HTR-8/SVneo (cell line): ENCODE measurements around the gene CACNA1C.

Experiments
- DNase-seq: peaks from one replicate; pipeline ENCODE4 v3.0.0; 2011; ENCODE audit warnings: low spot score, mixed read lengths; ENCODE audit not compliant: insufficient read length
- FAIRE-seq: peaks from 2 replicates; lab custom pipeline; 2011; peaks lifted over from hg19 to GRCh38; lab: Jason Lieb, UNC

Gene CACNA1C

DNA sequence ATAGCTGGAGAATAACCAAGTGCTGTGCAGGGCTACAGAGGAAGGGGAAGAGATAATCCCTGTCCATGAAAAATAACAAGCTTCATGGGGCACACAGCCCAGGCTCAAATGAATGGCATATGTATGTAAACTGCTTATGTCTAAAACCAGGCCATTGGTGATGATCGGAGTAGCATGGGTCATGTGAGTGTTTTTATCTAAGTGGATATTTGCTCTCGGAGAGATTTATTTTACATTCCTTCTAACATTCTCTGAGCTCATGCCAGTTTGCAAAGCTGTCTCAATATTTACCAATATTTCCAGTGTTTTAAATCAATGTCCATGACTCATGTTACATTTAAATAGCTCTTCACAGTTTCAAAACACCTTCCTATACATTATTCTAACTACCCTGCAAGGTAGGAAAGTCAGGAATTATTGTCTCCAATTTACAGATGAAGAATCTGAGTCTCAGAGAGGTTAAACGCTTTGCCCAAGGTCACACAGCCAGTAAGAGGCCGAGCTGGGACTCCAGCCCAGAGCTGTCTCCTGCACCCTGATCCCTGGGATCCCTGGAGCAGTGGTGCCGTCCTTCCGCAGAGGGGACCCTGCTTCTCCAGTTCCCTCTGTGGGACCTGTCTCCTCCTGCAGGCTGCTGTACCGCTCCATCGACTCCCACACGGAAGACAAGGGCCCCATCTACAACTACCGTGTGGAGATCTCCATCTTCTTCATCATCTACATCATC lies 555.3 kb downstream of the CACNA1C start:
- DNase-seq (no peak), FAIRE-seq (peak; percentile 64)

- FAIRE-seq (no peak), DNase-seq (no peak)
These were observed 555.8 kb downstream of the CACNA1C start for GRCh38 chr12:2608608-2608945.

- DNase-seq (no peak), FAIRE-seq (no peak)
These were observed 556.2 kb downstream of the CACNA1C start for GRCh38 chr12:2609020-2609419.

- FAIRE-seq (no peak), DNase-seq (no peak)
These were observed 557.6 kb downstream of the CACNA1C start for GRCh38 chr12:2610358-2610757.

DNA sequence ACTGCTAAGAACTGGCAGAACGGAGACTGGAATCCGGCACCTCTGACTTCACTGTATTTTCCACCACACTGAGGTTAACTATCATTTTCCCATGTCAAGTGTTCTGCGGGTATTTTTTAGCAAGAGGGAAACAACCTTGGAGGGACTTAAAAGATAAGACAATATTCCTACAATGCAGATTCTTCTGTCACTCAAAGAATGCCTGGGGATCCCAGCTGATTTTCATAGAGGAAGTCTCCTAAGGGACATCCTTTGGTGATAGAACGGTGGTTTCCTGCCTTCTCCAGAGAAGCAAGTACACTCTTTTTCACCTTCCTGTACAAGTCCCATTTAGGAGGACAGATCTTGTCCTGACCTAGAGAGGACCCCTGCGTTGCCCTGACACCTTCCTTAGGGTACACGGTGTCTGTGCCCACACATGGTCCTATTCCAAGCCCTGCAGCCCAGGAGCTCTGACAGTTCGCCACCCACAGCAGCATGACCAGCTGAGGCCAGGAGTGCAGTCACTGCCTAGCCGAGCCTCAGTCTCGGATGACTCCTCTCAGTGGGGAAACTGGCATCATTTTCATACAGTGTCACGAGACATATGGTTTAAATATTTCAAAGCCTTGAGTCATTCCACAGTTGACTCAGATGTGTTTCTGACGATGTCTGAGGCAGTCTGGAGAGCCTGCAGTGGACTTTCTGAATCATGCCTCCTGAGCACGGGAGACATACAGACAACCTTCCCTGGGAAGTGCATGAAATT lies 560.7 kb downstream of the CACNA1C start:
- FAIRE-seq (peak; percentile 71), DNase-seq (peak; percentile 88)

- DNase-seq = no peak
- no peak for FAIRE-seq
These were observed 561.6 kb downstream of the CACNA1C start for GRCh38 chr12:2614341-2614740.

GRCh38 chr12:2615665-2616402 lies 563.0 kb downstream of the CACNA1C start:
- no peak for FAIRE-seq
- no peak for DNase-seq

- FAIRE-seq = no peak
- DNase-seq = no peak
These were observed 564.0 kb downstream of the CACNA1C start for GRCh38 chr12:2616763-2617162.

GRCh38 chr12:2617365-2617764 lies 564.6 kb downstream of the CACNA1C start:
- no peak for FAIRE-seq
- DNase-seq = no peak

GRCh38 chr12:2618291-2618995 lies 565.7 kb downstream of the CACNA1C start:
- no peak for DNase-seq
- no peak for FAIRE-seq

DNA sequence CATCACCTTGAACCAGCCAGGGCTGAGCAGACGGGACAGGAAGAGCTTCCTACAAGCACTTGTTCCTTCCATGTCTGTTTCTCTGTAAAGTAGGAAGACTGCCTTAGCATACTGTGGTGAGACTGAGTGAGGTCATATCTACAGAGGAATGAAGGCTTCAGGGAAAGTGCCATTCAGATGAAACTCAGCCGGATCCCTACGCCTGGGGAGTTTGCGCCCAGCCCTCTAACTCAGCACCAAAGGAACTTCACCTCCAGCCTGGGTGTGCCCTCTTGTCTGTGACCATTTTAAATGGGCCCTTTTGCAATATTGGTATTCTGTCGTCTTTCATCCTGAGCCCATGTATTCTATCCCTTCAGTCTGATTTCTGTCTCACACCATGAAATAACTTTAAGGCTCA lies 566.3 kb downstream of the CACNA1C start:
- no peak for DNase-seq
- no peak for FAIRE-seq

- no peak for FAIRE-seq
- DNase-seq = no peak
These were observed 569.7 kb downstream of the CACNA1C start for GRCh38 chr12:2622460-2622859.

GRCh38 chr12:2623472-2623871 lies 570.7 kb downstream of the CACNA1C start:
- FAIRE-seq (no peak), DNase-seq (no peak)

- peak; percentile 56 for DNase-seq
These were observed 571.9 kb downstream of the CACNA1C start for GRCh38 chr12:2624543-2625288.

GRCh38 chr12:2625289-2625612 lies 572.5 kb downstream of the CACNA1C start:
- DNase-seq = no peak
- FAIRE-seq = no peak

More at GRCh38 chr12:2624543-2625288, 571.9 kb downstream of the CACNA1C start:
- no peak for FAIRE-seq

DNA sequence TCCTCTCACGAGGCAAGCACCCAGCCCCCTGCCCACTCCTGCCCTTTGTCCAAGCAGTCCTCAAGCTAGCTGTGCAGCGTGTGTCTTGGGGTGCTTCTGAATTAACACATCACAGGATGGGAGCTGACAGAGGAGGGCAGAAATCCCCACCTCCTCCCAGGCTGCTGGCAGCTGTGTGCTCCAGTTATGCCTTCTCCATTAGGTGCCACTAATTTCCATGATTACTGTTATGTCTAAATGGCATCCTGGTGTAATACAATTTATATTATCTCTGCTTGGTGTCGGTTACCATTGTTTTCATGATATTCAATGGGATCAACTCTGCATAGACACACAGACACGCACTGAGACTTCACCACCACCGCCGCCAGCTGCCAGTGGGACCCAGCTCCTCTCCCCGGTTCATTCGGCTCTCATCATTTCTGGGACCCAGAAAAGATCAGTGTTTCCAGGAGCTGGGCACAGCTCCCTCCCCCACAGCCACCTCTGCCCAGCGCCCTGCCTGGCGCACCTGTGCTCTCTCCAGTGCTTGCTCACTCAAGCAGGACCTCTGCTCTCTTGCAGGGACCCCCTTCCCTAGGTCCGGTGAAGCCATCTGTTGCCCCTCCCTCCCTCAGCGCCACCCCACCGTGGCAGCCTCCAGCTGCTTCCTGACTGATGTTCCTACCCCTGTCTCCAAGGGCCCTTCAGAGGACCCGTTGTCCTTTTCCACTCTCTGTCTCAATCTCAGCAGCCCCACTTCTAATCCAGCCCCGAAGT lies 574.5 kb downstream of the CACNA1C start:
- DNase-seq = no peak
- no peak for FAIRE-seq

- DNase-seq (no peak), FAIRE-seq (peak; percentile 83)
These were observed 575.0 kb downstream of the CACNA1C start for GRCh38 chr12:2627835-2628191.

- FAIRE-seq = no peak
- no peak for DNase-seq
These were observed 575.6 kb downstream of the CACNA1C start for GRCh38 chr12:2628401-2628800.

DNA sequence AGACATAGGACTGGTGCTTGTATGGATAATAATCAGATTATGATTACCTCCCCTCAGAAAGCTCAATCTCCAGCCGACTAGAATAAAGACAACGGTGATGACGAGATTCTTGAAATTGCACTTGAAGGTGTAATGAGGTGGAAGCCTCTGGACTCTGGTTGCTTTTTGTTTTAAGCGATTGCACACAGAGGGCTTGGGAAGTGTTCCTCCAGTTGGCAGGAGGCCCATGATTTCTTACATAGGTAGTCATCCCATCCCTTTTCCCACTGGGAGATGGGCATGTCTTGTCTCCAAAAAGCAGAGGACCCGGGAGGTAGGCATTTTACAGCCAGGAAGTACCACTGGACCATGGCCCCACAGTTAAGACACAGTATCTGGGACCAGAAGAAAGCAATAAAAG lies 576.3 kb downstream of the CACNA1C start:
- FAIRE-seq = no peak

More for the DNA sequence above, 576.3 kb downstream of the CACNA1C start:
- no peak for DNase-seq
